Measurements from ENCODE around the gene ZSWIM6.

ZSWIM6 gene

GRCh38 chr5:61523997-61524396 is 191.9 kb downstream of the ZSWIM6 start:
- DNase-seq (ENCODE audit: insufficient read length, low spot score) = no peak
- FAIRE-seq = no peak

DNA sequence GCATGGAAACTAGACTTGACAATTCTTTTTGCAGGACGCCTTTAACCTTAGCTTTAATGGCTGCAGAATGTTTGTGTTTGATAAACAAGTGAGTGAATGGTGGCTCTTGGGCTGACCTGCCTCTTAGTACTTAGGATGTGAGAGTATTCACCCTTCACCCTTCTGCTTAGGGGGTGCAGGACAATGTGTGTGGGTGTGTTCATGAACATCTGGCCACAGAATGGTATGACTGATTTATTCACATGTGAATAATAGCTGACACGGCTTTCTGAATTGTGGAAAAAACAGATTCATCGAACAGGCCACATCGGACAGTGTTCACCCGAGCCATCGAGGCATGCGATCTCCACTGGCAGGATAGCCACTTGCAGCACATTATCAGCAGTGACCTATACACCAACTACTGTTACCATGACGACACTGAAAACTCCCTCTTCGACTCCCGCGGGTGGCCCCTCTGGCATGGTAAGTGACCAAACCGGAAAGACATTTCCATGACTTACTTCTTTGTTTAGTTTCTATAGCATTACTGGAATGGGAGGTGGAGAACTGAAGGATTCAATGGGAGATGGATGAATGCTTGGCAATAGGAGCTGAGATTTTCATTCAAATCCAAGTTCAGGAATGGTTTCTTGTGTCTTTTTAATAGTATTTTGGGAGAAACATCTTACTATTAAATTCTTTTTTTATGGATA is 193.6 kb downstream of the ZSWIM6 start:
- DNase-seq (ENCODE audit: insufficient read length, low spot score) (no peak), FAIRE-seq (no peak)

DNA sequence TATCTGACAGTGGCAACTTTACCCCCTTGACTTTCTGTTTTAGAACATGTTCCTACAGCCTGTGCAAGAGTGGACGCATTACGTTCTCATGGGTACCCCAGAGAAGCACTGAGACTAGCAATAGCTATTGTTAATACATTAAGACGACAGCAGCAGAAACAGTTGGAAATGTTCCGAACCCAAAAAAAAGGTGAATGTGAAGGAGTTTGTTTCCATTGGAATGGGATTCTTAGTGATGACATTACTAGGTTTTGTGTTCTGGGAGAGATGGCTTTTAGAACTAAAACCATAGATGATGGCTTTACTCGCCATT is 194.1 kb downstream of the ZSWIM6 start:
- DNase-seq (ENCODE audit: insufficient read length, low spot score) (no peak), FAIRE-seq (no peak)

DNA sequence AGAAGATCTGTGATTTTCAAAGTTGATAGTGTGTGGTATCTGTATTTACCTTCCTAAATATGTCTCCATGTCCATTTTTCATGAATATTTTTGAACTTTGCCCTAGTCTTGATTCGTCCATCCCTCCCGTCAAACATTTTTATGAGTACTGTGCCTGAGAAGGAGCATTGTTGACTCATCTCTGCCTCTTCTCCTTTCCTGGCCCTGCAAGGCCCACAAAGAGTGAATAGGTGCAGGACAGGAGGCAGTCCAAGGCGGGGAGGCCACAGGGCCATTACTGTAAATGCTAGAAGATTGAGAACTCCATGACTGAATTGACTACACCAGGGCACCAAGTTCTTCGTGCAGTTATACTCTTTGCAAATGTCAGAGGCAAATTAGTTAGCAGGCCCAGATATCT is 200.9 kb downstream of the ZSWIM6 start:
- FAIRE-seq = no peak

GRCh38 chr5:61534481-61535267 is 202.6 kb downstream of the ZSWIM6 start:
- FAIRE-seq (no peak), DNase-seq (ENCODE audit: insufficient read length, low spot score) (peak; percentile 5)

More for the DNA sequence above, 200.9 kb downstream of the ZSWIM6 start:
- DNase-seq (ENCODE audit: insufficient read length, low spot score) = no peak

DNA sequence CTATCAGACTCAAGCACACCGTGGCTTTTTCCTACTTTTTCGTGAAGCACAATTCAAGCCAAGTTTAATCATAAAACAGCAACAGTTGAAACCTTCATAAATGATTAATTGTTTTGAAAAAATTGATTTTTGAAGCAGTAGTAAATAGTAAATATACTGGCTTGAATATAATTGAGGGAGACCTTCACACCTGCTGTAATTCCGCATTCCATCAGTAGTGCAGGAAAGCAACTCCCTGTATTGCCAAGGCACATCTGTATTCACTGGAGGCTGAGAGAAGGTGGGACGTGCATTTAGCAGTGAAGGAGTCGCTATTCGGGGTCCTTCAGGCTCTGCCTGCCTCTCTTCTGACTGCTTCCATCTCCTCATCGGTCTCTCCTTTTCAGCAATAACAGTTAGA is 203.8 kb downstream of the ZSWIM6 start:
- no peak for FAIRE-seq

GRCh38 chr5:61536922-61537321 is 204.9 kb downstream of the ZSWIM6 start:
- DNase-seq (ENCODE audit: insufficient read length, low spot score) = no peak
- FAIRE-seq = no peak

More for the DNA sequence above, 203.8 kb downstream of the ZSWIM6 start:
- no peak for DNase-seq (ENCODE audit: insufficient read length, low spot score)

- no peak for DNase-seq (ENCODE audit: insufficient read length, low spot score)
- no peak for FAIRE-seq
These were observed 206.9 kb downstream of the ZSWIM6 start for GRCh38 chr5:61538722-61539501.

GRCh38 chr5:61549530-61549929 is 217.5 kb downstream of the ZSWIM6 start:
- DNase-seq (ENCODE audit: insufficient read length, low spot score) (no peak), FAIRE-seq (no peak)

DNA sequence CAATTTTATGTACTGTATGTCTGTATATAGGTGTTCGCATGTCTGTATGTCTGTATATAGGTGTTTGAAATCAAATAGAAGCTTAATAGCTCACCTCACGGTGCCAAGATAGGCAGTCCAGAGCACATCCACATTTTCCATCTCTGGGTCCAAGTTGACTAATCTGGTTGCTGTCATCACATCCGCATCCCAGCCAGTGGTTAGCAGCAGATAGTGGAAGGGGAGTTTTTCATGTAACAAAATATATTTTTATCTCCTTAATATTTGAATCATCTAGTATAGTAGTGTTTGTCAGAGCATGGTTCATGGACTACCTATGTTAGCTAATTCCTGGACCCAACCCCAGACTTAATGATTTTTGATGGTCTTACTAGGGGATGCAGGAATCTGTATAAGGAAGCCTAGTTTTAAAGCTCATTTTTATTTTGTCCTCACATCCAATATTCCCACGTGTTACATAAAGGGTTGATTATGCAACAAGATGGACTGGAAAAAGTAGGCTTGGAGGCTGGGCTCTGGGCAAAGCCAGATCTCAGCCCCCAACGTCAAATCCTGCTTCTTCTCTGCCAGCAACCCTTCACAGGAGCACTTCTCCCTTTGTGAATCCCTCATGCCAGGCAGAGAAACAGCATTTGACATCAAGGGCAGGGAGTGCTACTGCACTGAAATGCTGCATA is 219.7 kb downstream of the ZSWIM6 start:
- FAIRE-seq = no peak
- no peak for DNase-seq (ENCODE audit: insufficient read length, low spot score)

DNA sequence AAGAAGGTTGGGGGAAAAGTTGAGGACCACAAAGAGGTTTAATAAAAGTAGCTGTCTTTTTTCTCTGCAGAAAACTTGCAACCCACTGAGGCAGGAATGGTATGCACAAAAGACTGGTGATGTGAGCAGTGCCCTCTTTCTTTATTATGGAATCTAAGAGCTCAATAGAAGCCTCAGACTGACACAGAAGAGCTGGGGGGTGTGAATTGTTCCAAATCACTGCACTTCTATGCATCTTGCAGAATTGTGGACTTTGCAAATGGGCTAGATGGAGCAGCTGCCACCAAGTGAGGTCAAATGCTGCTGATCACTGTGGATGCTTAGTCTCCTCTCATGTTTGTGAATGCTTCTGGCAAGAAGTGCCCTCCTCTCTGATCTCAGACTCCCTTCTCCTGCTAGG is 227.1 kb downstream of the ZSWIM6 start:
- FAIRE-seq (no peak), DNase-seq (ENCODE audit: insufficient read length, low spot score) (no peak)

DNA sequence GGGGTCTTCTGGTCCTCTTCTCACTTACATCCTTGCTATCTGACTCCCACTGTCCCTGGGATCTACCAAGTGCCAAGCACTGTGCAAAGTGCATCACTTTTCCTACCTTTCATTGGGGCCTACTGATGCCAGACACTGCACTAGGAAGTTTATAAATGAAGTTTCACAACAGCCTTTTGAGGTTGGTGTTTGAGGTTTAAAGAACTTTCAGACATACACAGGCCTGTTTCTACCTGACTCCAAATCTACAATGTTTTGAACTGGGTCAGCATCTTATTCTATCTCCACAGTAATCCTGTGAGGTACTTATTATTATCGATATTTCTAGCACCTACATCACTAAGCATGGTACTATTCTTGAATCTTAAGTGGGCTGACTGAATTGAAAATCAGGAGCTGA is 227.7 kb downstream of the ZSWIM6 start:
- FAIRE-seq (no peak), DNase-seq (ENCODE audit: insufficient read length, low spot score) (no peak)

DNA sequence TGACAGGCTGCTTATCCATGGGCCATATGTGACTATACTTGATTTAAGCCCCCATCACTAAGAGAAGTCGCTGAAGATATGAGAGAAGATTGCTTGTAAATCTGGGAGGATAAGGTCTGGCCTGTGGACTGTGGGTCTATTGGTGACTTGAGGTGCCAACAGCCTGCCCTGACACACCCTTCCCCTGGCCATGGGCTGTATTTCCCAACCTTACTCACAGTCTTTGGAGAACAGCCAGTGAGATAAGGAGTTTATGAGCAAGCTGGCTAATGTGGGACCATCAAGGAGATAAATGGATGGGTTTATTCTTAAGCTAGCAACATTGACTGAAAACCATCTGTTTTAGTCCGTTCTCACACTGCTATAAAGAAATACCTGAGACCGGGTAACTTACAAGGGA is 231.3 kb downstream of the ZSWIM6 start:
- DNase-seq (ENCODE audit: insufficient read length, low spot score) (no peak), FAIRE-seq (no peak)

- FAIRE-seq (no peak), DNase-seq (ENCODE audit: insufficient read length, low spot score) (no peak)
These were observed 235.3 kb downstream of the ZSWIM6 start for GRCh38 chr5:61567337-61567736.

- DNase-seq (ENCODE audit: insufficient read length, low spot score) = no peak
- FAIRE-seq = no peak
These were observed 237.3 kb downstream of the ZSWIM6 start for GRCh38 chr5:61569353-61569752.

GRCh38 chr5:61570767-61571166 is 238.7 kb downstream of the ZSWIM6 start:
- FAIRE-seq = no peak

DNA sequence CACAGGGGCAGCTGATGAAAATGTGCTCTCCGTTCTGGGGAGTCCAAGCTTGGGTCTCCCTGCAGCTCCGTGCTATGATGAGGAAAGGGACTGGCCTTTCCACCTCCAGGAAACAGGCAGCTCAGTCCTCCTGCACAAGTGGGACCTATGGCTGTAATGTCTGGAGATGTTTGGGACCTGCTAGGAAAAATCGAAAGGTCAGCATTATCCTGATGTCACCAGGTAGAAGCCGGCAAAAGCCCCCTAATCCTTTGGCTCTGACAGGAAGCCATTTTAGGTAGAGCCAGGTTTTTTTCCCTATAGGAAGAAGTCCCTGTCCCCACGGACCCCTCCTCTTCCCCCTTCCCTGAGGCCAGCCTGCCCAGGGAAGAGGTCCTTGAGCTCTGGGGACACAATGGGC is 240.9 kb downstream of the ZSWIM6 start:
- DNase-seq (ENCODE audit: insufficient read length, low spot score) = no peak
- FAIRE-seq = no peak

More at GRCh38 chr5:61570767-61571166, 238.7 kb downstream of the ZSWIM6 start:
- no peak for DNase-seq (ENCODE audit: insufficient read length, low spot score)

DNA sequence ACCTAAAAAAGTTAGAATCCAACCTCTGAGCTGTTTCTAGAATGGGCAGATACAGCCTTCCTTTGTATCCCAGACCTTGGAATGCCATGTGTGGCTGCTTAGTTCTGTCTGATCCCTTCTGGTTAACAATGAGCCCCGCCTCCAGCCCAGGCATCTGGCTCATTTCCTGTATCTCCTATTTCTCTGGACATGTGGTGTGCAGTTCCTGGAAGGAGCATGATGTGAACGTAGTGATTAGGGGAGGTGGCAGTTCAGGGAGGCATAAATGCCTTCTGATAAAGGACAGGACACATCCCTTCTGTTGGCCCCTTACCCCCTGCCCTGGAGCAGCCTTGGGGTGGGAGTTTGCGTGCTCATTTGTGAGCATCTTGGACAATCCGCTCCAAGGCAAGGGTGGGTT is 243.0 kb downstream of the ZSWIM6 start:
- FAIRE-seq = no peak
- no peak for DNase-seq (ENCODE audit: insufficient read length, low spot score)

DNA sequence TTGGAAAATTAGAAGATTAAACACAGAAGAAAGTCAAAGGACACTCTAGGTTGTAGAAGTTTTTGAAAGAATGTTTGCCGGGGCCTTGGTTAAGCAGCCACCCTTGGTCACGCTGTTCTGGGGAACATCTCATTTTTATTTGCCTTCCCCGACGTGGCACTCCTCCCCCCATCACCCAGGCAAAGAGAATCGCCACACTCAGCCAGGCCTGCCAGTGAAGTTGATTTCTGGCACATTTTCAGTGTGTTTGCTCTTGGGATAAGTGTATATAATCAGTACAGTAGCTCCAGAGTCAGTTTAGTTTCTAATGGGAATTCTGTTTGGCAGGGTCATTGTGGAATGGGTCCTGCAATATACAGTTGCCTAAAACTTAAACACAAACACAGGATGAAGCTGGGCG is 243.5 kb downstream of the ZSWIM6 start:
- FAIRE-seq (no peak), DNase-seq (ENCODE audit: insufficient read length, low spot score) (no peak)

DNA sequence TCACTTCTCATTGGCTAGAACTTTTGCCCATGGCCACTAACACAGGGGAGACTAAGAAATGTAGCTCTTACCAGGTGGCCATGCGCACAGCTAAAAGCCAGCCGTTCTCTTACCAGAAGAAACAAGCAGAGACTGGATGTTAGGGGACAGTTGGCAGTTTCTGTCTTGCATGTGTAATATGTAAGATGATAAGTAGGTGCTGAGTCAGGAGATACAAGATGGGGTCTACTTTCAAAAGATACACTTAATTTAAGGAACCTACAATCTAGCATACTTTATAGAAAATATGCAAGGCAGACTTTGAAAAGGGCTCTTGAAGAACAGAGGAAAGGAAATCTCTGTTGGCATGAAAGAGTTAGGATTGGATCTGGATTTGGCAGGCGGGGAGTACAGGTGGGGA is 244.5 kb downstream of the ZSWIM6 start:
- DNase-seq (ENCODE audit: insufficient read length, low spot score) (no peak), FAIRE-seq (no peak)

DNA sequence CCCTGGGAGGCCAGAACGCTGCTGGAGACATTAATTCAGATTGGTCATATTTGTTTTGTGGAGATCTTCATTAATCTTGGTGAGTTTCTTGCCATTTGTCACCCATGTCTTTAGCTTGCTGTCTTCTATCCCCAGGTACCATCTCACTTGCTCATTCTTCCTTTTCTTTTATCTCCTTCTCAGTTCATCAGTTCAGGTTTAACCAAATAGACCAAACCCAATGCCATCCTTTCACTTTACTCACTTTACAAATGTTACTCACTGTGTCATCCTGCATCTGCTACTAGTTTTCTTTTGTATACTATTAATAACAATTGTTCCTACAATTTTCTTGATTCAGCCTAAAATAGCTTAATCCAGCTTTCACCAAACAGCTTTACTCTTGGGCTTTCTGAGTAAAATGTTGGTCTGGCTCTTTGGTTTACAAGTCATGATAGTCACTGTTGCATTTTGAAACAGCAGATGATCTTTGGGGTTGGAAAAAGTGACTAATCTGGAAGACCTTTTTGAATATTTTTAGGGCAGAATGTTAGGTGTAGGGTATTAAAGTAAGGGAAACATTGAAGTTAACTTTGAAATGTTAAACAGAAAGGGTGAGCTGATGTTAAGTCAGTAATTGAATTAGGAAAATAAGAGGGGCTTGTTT is 246.9 kb downstream of the ZSWIM6 start:
- no peak for FAIRE-seq

More for the DNA sequence above, 246.9 kb downstream of the ZSWIM6 start:
- no peak for DNase-seq (ENCODE audit: insufficient read length, low spot score)

Measured in GM19239 (cell line).